ENCODE measurements around the gene CLTC. TPM values are rescaled to one million over a fixed set of nuclear protein-coding genes. Genes with fewer than 3 reads are reported as not detected.

Gene CLTC
- total and polyA plus RNA-seq, 10 of the 15 experiments (the other 5 are each of a cell fraction or from before 2014, with no cell fraction given) = 77.5 to 188 (median 129) TPM

- DNase-seq (ENCODE audit: low read depth, low spot score) (no peak), ATAC-seq (no peak), FAIRE-seq (no peak)
- SMC1A ChIA-PET (ENCODE audit: uncharacterized antibody, unreplicated experiment) = no interaction called here
- intact Hi-C loops (cut with micrococcal nuclease; ENCODE audit: unreplicated experiment) (no loop called here), in situ Hi-C loops (cut with MboI) (no loop called here)
- Histone ChIP-seq H3K4me3 (no peak overlapping the region), H3K4me1 (ENCODE audit: control insufficient read depth, insufficient read depth, low read length) (peaks cover 27% of the 10 kb centered on the region), H3K9ac (ENCODE audit: control insufficient read depth, insufficient read depth, low read length) (no peak overlapping the region), H3K4me2 (ENCODE audit: control insufficient read depth, insufficient read depth) (no peak overlapping the region), H3K36me3 (ENCODE audit: control insufficient read depth in 2 of 2, insufficient read depth in 2 of 2, low read length in 1 of 2) (peaks cover 0 to 17% of the 10 kb centered on the region in 2 experiments; a peak in 2 of 4 replicates), H3K27ac (ENCODE audit: control insufficient read depth, insufficient read depth) (no peak overlapping the region), H3K27me3 (replicated peaks in 1 of 2; ENCODE audit: control insufficient read depth in 2 of 2, insufficient read depth in 2 of 2, low read length in 1 of 2) (no peaks in the 10 kb centered on the region), H2AFZ (ENCODE audit: control insufficient read depth, low read depth, low read length) (no peak overlapping the region), H4K20me1 (ENCODE audit: control insufficient read depth, insufficient read depth) (peaks cover 16% of the 10 kb centered on the region), H3K79me2 (ENCODE audit: control insufficient read depth, insufficient read depth, low read length) (peaks cover 92% of the 10 kb centered on the region), H3K9me3 (replicated peaks; ENCODE audit: control insufficient read depth, insufficient read depth, low read length) (no peaks in the 10 kb centered on the region)
- RAD21 ChIA-PET (ENCODE audit: unreplicated experiment) = no interaction called here
- CTCF ChIA-PET = interaction anchor here (0.8 kb wide), 1 partner anchor 13 kb away, joined by 3 read pairs; no protein-coding TSS in a partner anchor
- 93% methylated on average over 3 of the region's 3 CpGs for WGBS (ENCODE audit: insufficient coverage, insufficient replicate concordance, low lambda C conversion rate, missing lambda C conversion rate)
- BruUV-seq (replicated peaks) = no TSS peak
- no peak for TF ChIP-seq RELB (IDR thresholded peaks at IDR 0.05; ENCODE audit: low read depth)
- POLR2A ChIA-PET = interaction anchor here (0.7 to 0.9 kb wide), 2 partner anchors 11 to 1244 kb away, joined by 3 to 5 read pairs; no protein-coding TSS in a partner anchor
Observed at GRCh38 chr17:59629174-59629573, 9.5 kb downstream of the CLTC start.

GRCh38 chr17:59631276-59631675 lies 11.6 kb downstream of the CLTC start:
- TF ChIP-seq EGR1 (IDR thresholded peaks at IDR 0.05; ENCODE audit: borderline replicate concordance in 1 of 2, low read depth in 2 of 2, low read length in 2 of 2) = no peak
- no peak for TF ChIP-seq IRF3 (IDR thresholded peaks at IDR 0.05)
- TF ChIP-seq BHLHE40 (IDR thresholded peaks at IDR 0.05; ENCODE audit: borderline replicate concordance in 1 of 2, low read depth in 2 of 2, low read length in 1 of 2) = no peak
- no peak for TF ChIP-seq STAT3 (IDR thresholded peaks at IDR 0.05; ENCODE audit: low read depth, low read length)
- ChIA-PET RAD21 (ENCODE audit: unreplicated experiment) (interaction anchor here (1.3 kb wide), 1 partner anchor 9 kb away, joined by 3 read pairs; no protein-coding TSS in a partner anchor), CTCF (no interaction called here)

More at GRCh38 chr17:59631276-59631675, 11.6 kb downstream of the CLTC start:
- Histone ChIP-seq H3K4me1 (ENCODE audit: control insufficient read depth, insufficient read depth, low read length) (peaks cover 22% of the 10 kb centered on the region), H3K4me3 (no peak overlapping the region), H4K20me1 (ENCODE audit: control insufficient read depth, insufficient read depth) (peaks cover 15% of the 10 kb centered on the region), H3K36me3 (ENCODE audit: control insufficient read depth in 2 of 2, insufficient read depth in 2 of 2, low read length in 1 of 2) (peaks cover 0 to 17% of the 10 kb centered on the region in 2 experiments; a peak in 2 of 4 replicates), H3K27ac (ENCODE audit: control insufficient read depth, insufficient read depth) (no peak overlapping the region), H3K4me2 (ENCODE audit: control insufficient read depth, insufficient read depth) (no peak overlapping the region), H3K79me2 (ENCODE audit: control insufficient read depth, insufficient read depth, low read length) (peaks cover 90% of the 10 kb centered on the region), H3K9ac (ENCODE audit: control insufficient read depth, insufficient read depth, low read length) (no peak overlapping the region), H2AFZ (ENCODE audit: control insufficient read depth, low read depth, low read length) (no peak overlapping the region), H3K9me3 (replicated peaks; ENCODE audit: control insufficient read depth, insufficient read depth, low read length) (no peaks in the 10 kb centered on the region), H3K27me3 (replicated peaks in 1 of 2; ENCODE audit: control insufficient read depth in 2 of 2, insufficient read depth in 2 of 2, low read length in 1 of 2) (no peaks in the 10 kb centered on the region)
- ChIA-PET SMC1A (ENCODE audit: uncharacterized antibody, unreplicated experiment) (no interaction called here), POLR2A (no interaction called here)
- in situ Hi-C loops (cut with MboI) = no loop called here
- ATAC-seq = no peak
- no TSS peak for BruUV-seq (replicated peaks)
- WGBS (ENCODE audit: insufficient coverage, insufficient replicate concordance, low lambda C conversion rate, missing lambda C conversion rate) = 86% methylated on average over 1 of the region's 1 CpG
- intact Hi-C loops (cut with micrococcal nuclease; ENCODE audit: unreplicated experiment) = no loop called here
- no peak for FAIRE-seq
- DNase-seq (ENCODE audit: low read depth, low spot score) = no peak
